ENCODE results near the gene NUDT8. TPM values are rescaled to one million over a fixed set of nuclear protein-coding genes. Genes with fewer than 3 reads are reported as not detected.
"Not testable (repeated sequence)": the region's sequence is repeated elsewhere in the genome, so short reads cannot be mapped to it uniquely, and the experiment has no call there.

Gene NUDT8
- total RNA-seq, 4 donors from 2014 or later = 11.0 to 21.3 (median 20.0) TPM

DNA sequence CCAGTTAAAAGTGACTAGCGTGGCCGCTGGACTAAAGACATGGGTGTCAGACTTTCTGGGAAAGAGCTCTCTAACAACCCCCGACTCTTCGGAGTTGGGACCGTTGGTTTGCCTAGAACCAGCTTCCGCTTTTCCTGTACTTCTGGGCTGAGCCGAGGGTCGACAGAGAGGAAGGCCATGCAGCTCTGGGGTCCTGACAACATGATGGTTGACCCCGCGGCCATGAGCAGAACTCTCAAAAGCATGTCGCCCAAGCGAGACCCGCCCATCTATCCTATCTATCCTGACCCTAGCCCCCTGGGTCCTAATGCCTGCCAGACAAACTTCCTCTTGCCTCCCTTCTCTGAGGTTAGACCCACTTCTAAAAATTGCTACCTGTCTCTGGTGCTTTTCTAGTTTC lies 9.1 kb downstream of the NUDT8 start:
- not testable (repeated sequence) for H3K36me3 ChIP-seq; H3K4me3 ChIP-seq; DNase-seq (ENCODE audit: low spot score in 2 of 2); H3K27me3 ChIP-seq; H3K4me1 ChIP-seq; H3K27ac ChIP-seq; H3K9me3 ChIP-seq
- WGBS, 2 donors = 77 to 80% methylated on average over 13 of the region's 13 CpGs

- H3K27ac ChIP-seq; H3K36me3 ChIP-seq; DNase-seq (ENCODE audit: low spot score in 2 of 2); H3K4me1 ChIP-seq; H3K9me3 ChIP-seq; H3K4me3 ChIP-seq: not testable (repeated sequence)
- H3K27me3 ChIP-seq = peaks cover 0 to 12% of the 10 kb centered on the region in 2 donors
- WGBS, 2 donors = 88 to 92% methylated on average over 33 of the region's 33 CpGs
Observed at GRCh38 chr11:67619683-67620618, 9.8 kb downstream of the NUDT8 start.

GRCh38 chr11:67618901-67619659 lies 10.7 kb downstream of the NUDT8 start:
- 88 to 95% methylated on average over 21 to 36 of the region's 40 CpGs for WGBS, 2 donors
- not testable (repeated sequence) for H3K27ac ChIP-seq; DNase-seq (ENCODE audit: low spot score in 2 of 2); H3K4me3 ChIP-seq; H3K36me3 ChIP-seq; H3K9me3 ChIP-seq
- peaks cover 0 to 13% of the 10 kb centered on the region in 2 donors for H3K27me3 ChIP-seq
- peaks cover 0 to 15% (median 5%) of the 10 kb centered on the region in 4 donors for H3K4me1 ChIP-seq

DNA sequence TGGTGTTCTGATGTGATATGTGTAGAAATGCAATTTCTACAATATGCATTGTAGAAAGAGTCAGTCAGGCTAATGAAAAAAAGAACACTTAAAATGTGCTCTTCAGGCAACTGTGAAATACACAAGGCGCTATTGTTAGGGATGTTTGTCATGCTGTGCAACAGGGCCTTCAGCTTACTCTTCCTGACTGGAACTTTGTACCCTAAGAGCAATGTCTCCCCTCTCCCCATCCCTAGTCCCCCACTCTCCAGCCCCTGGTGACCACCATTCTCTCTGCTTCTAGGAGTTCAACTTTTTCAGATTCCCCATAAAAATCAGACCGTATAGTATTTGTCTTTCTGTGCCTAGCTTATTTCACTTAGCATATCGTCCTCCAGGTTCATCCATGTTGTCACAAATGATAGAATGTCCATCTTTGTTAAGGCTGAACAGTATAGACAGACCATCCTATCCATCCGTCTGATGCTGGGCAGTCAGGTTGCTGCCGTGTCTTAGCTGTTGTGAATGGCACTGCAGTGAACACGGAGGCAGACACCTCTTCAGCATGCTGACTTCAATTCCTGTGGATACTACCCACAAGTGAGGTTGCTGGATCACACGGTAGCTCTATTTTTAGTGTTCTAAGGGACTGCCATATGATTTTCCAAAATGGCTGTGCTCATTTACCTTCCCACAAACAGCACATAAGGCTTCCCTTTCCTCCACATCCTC lies 12.3 kb downstream of the NUDT8 start:
- Histone ChIP-seq H3K27ac (no peak overlapping the region), H3K36me3 (peaks cover 0 to 12% (median 0%) of the 10 kb centered on the region in 3 donors), H3K27me3 (peaks cover 0 to 13% of the 10 kb centered on the region in 2 donors), H3K4me3 (no peak overlapping the region), H3K9me3 (no peaks in the 10 kb centered on the region), H3K4me1 (peaks cover 0 to 20% (median 7%) of the 10 kb centered on the region in 4 donors)
- TF ChIP-seq CTCF (IDR thresholded peaks at IDR 0.05) (no peak), POLR2A (IDR thresholded peaks at IDR 0.05) (no peak), EP300 (IDR thresholded peaks at IDR 0.05) (no peak)
- DNase-seq (ENCODE audit: low spot score in 2 of 2) = no peak
- WGBS, 2 donors = 61 to 69% methylated on average over 7 of the region's 7 CpGs

- peaks cover 0 to 13% of the 10 kb centered on the region in 2 donors for H3K27me3 ChIP-seq
- peaks cover 0 to 20% (median 0%) of the 10 kb centered on the region in 3 donors for H3K36me3 ChIP-seq
- no peaks in the 10 kb centered on the region for H3K9me3 ChIP-seq
- no peak for TF ChIP-seq EP300 (IDR thresholded peaks at IDR 0.05)
- no peak for TF ChIP-seq CTCF (IDR thresholded peaks at IDR 0.05)
- no peak for TF ChIP-seq POLR2A (IDR thresholded peaks at IDR 0.05)
- DNase-seq (ENCODE audit: low spot score in 2 of 2) = no peak
- H3K4me3 ChIP-seq = no peak overlapping the region
- H3K27ac ChIP-seq = no peak overlapping the region
- WGBS, 2 donors = 30 to 42% methylated on average over 7 to 11 of the region's 11 CpGs
- peaks cover 0 to 20% (median 7%) of the 10 kb centered on the region in 4 donors for H3K4me1 ChIP-seq
Observed at GRCh38 chr11:67616431-67617242, 13.1 kb downstream of the NUDT8 start.
